ENCODE results near the gene QRSL1. TPM values are rescaled to one million over a fixed set of nuclear protein-coding genes. Genes with fewer than 3 reads are reported as not detected.

QRSL1 gene
- total RNA-seq, 1 donor from 2014 or later: 17.7 TPM

Other genes starting within 250 kb of the QRSL1 start
- 8.7 and 9.3 TPM in 2 replicates for gene RTN4IP1, start 80 bp upstream of the QRSL1 start, total RNA-seq

Measured in T-helper 2 cell treated with Interferon-gamma antibody and Interleukin-4, amounts not matched to agents 100 ng/mL and 5 ng/mL, for 36 hours (primary cell).